HG02763 (cell line): ENCODE data around the gene RHOB.
"Not testable (repeated sequence)": the region's sequence is repeated elsewhere in the genome, so short reads cannot be mapped to it uniquely, and the experiment has no call there.

ENCODE experiments used
- ATAC-seq: cut with Tn5 transposase; IDR thresholded peaks from one replicate; pipeline ENCODE4 v1.9.1; 2021; ENCODE audit warnings: mild to moderate bottlenecking, moderate library complexity; ENCODE audit not compliant: unreplicated experiment

Gene RHOB

DNA sequence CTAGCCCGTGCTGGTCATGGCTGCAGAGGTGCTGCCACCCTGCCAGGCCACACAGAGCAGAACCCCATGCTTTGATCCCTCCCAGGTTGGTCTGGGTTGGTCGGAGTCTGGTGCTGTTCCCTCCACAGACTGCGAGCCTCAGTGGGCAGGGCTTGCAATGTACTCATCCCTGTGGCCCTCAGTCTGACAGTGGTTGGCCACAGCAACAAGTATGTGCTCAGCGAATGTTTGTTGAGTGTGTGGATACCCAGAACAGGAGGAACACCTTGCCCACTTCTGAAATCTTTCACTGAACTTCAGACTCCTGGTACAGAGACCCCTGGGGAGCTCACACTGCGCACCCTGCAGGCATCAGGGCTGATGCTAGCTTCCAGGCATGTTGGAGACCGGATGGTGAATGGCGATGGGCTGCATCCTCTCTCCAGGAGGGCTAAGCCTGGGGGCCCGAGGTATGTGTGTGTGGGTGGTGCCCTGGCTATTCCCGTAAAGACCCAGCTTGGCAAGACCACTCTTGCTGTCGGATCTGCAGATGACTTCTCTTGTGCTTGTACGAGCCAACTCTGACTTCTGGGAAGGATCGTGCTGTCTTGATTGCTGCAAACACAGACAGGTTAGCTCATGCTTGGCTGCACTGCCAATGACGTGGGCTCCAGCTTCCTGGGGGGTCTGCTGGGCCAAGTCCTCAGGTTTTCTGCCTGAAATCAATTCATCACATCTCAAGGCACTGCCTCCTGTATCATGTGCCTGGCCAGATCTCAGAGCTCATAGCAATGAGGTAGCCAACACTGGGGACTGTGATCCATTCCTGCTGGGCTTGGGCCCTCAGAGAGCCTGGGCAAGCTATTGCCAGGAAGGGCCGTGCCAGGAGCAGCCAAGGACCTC lies 43.7 kb downstream of the RHOB start:
- ATAC-seq = no peak

DNA sequence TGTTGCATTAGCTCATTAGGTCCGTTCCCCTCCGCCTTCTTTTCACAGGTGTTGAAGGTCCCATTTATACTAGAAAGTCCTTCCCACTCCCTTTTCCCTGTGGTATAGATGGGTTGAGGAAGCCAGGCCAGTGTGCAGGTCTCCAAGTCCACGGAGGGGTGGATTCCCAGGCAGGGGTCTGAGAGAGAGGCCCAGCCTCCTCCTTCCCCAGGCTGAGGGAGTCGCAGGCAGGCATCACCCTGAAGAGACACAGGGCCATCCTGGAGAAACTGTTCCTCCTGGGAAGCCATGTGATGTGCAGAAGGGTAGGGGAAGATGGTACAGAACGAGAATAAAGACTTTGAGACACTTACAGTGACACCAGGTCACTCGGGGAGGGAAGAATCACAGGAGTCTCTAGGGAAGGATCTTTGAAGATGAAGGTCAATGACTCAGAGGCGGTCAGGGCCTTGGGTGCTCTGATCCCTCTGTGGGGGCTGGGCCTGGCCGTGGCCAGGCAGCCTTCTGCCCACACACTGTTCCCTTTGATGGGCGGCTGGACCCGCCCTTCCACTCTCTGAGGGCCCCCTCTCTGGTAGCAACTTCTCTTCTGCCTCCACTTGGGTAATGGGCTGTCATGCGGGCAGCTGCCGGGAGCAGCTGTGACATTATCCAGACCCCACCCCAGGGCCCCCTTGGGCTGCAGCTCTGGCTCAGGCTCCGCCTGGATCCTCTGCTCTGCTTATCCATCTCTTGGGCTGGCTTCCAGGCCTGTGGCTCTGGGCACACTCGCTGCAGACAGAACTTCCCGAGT lies 45.1 kb downstream of the RHOB start:
- ATAC-seq = no peak

DNA sequence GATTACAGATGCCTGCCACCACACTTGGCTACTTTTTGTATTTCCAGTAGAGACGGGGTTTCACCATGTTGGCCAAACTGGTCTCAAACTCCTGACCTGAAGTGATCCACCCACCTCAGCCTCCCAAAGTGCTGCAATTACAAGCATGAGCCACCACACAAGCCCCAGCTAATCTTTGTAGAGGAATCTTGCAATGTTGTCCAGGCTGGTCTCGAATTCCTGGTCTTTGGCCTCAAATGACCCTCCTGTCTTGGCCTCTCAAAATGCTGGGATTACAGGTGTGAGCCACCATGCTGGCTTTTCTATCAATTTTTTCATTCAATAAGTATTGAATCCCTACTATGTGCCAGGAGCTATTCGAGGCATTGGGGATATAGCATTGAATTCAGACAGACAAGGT lies 46.2 kb downstream of the RHOB start:
- ATAC-seq = not testable (repeated sequence)

DNA sequence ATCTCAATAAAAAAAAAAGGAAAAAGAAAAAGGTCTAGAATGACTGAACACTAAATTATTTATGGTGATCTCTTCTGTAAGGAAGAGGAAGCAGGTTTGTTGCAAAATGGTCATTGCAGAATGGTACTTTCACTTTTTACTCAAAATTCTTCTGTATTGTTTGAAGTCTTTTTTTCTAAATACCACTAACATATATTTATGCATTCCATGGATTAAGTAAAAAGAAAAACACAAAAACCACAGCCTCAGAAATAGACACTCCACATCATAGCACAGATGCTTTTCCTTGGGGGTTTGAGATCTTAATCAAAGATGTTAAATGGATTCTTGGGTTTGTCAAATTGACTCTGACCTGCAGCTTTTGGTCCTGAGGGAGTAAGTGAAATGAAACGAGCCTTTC lies 47.4 kb downstream of the RHOB start:
- no peak for ATAC-seq

DNA sequence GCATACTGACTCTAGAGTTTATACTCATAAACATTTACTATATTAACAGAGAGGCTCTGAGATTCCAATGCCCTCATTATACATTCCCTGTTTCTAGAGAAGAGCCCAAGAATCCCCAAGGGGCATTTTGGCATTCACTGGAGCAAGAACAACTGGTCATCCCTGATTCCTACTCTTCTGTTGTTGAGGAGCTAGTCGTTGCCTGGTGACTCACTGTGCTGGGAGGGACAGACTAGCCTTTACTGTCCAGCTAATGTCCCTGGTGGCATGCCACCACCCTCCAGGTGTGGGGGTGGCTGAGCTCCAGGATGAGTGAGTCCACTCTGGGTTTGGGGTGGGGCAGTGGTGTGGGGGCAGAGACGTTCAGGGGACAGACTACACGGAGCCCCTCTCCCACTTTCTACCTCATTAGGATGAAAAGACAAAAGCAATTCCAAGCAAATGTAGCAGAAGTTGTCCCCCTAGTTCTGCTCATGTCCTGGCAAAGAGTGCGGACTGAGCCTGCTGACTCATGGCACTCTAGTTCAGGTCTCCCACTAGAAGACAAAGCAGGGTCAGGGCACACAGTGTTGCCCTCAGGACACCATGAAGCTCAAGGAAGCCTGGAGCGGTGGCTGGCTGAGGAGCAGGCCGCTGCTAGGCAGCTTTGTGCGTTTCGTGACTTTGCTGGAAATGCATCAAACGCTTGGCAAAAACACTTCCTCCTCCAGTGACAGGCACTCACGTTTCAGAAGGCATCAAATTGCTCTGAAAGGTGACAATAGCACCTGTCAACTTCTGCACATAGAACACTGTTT lies 49.4 kb downstream of the RHOB start:
- ATAC-seq = no peak

DNA sequence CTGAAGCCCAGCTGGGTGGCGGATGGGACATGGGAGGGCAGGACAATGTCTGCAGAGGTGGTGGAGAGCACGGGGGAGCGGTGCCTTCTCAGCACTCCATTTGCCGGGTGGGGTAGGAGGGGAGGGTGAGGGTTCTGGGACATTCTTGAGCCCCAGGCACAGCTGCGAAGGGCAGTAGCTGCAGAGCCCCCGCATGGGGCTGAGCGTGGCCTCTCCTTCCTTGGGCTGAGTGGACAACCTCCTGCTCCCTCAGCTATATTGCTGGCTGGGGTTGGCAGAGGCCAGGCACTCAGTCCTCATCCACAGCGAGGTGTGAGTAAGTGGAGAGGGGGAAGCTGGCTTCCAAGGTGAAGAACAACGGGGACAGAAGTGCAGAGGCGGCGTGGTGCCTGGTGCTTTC lies 50.1 kb downstream of the RHOB start:
- ATAC-seq = no peak
